Endothelial cell of umbilical vein (primary cell): ENCODE results near the gene TMC6. TPM values are rescaled to one million over a fixed set of nuclear protein-coding genes. Genes with fewer than 3 reads are reported as not detected.

ENCODE experiments used
- BruUV-seq: library from RNA; stranded (reverse); fragments of 400-500 nt; replicated peaks from 2 replicates; lab custom pipeline; 2021; lab: Mats Ljungman, UMichigan
- CTCF ChIA-PET: fragments of 300-600, 350-600 bp; sonication (Branson Sonifier 250); formaldehyde crosslinking; loops from one replicate; lab custom pipeline; 2021; ENCODE audit warnings: antibody characterized with exemption, inconsistent platforms; lab: Charles Lee
- POLR2A ChIA-PET: fragments of 300-600, 350-600 bp; sonication (Branson Sonifier 250); formaldehyde crosslinking; loops from one replicate; lab custom pipeline; 2021; ENCODE audit warnings: antibody characterized with exemption, inconsistent platforms; lab: Charles Lee
- DNase-seq: peaks from one replicate; pipeline ENCODE4 v3.0.0-alpha.2; 2011; ENCODE audit warnings: low read depth, low spot score
- FAIRE-seq: peaks from 2 replicates; lab custom pipeline; 2011; peaks lifted over from hg19 to GRCh38; lab: Jason Lieb, UNC
- H2AFZ ChIP-seq: 2 replicates; pipeline ENCODE4 v1.6.0; 2012; ENCODE audit warnings: low read depth, low read length, control low read depth, inconsistent platforms
- H3K27ac ChIP-seq: 2 replicates; pipeline ENCODE4 v1.5.1; 2011; ENCODE audit warnings: low read depth, mild to moderate bottlenecking, control low read depth, low read length, moderate library complexity; ENCODE audit not compliant: insufficient read depth
- H3K27me3 ChIP-seq, 2 experiments: 2 replicates each; pipeline versions ENCODE4 v1.6.0 to v1.6.1; 2011; ENCODE audit warnings: low read length in 2 of 2, mixed read lengths in 1 of 2; ENCODE audit not compliant: control insufficient read depth in 2 of 2, insufficient read depth in 2 of 2
- H3K36me3 ChIP-seq, 2 experiments: 2 replicates in 1 of 2; 3 replicates in 1 of 2; pipeline ENCODE4 v1.5.1; 2011; ENCODE audit warnings: low read length in 2 of 2, mild to moderate bottlenecking in 1 of 2, moderate library complexity in 1 of 2; ENCODE audit not compliant: control insufficient read depth in 2 of 2, insufficient read depth in 2 of 2; ENCODE audit errors: extremely low read depth in 1 of 2
- H3K4me1 ChIP-seq: 3 replicates; pipeline ENCODE4 v1.5.1; 2011; ENCODE audit warnings: mild to moderate bottlenecking, low read length; ENCODE audit not compliant: control insufficient read depth, insufficient read depth; ENCODE audit errors: extremely low read depth
- H3K4me2 ChIP-seq: 2 replicates; pipeline ENCODE4 v1.6.1; 2011; ENCODE audit warnings: low read length, control low read depth, mixed read lengths; ENCODE audit not compliant: insufficient read depth
- H3K4me3 ChIP-seq, 3 experiments: fragments of 200-600 bp in 1 of 3; sonication (generic), shearing (Covaris generic) in 1 of 3; replicated peaks in 1 of 3; 2 replicates each; pipeline ENCODE4 v1.5.1; 2011 to 2016; ENCODE audit warnings: control low read depth in 3 of 3, low read length in 3 of 3, mild to moderate bottlenecking in 2 of 3, inconsistent platforms in 1 of 3, low read depth in 1 of 3, moderate library complexity in 1 of 3; ENCODE audit not compliant: insufficient read depth in 1 of 3
- H3K79me2 ChIP-seq: 2 replicates; pipeline ENCODE4 v1.6.0; 2012; ENCODE audit warnings: low read length, inconsistent platforms; ENCODE audit not compliant: control insufficient read depth, insufficient read depth
- H3K9ac ChIP-seq: replicated peaks from 2 replicates; pipeline ENCODE3; 2011; ENCODE audit warnings: low read length, control low read depth; ENCODE audit not compliant: insufficient read depth; ENCODE audit errors: extremely low read depth
- H3K9me1 ChIP-seq: replicated peaks from 3 replicates; pipeline ENCODE4 v1.6.0; 2011; ENCODE audit warnings: mild to moderate bottlenecking, low read length; ENCODE audit not compliant: control insufficient read depth, insufficient read depth; ENCODE audit errors: extremely low read depth
- H3K9me3 ChIP-seq: replicated peaks from 2 replicates; pipeline ENCODE4 v1.5.1; 2012; ENCODE audit warnings: low read length, inconsistent platforms; ENCODE audit not compliant: control insufficient read depth, insufficient read depth
- H4K20me1 ChIP-seq: replicated peaks from 2 replicates; pipeline ENCODE3; 2011; ENCODE audit warnings: mild to moderate bottlenecking, low read length; ENCODE audit not compliant: control insufficient read depth, insufficient read depth; ENCODE audit errors: extremely low read depth
- CTCF ChIP-seq, 2 donors: IDR thresholded peaks; 1 replicate in 1 of 2; 2 replicates in 1 of 2; pipeline ENCODE4 v1.5.1; 2011; ENCODE audit warnings: low read length in 2 of 2, mild to moderate bottlenecking in 2 of 2, moderate library complexity in 2 of 2, control low read depth in 1 of 2, inconsistent platforms in 1 of 2, low read depth in 1 of 2; ENCODE audit not compliant: insufficient read depth in 1 of 2; ENCODE audit errors: extremely low read depth in 1 of 2
- FOS ChIP-seq: IDR thresholded peaks from 2 replicates; pipeline ENCODE4 v1.6.1; 2011; ENCODE audit warnings: mild to moderate bottlenecking, low read length, moderate library complexity, borderline replicate concordance; ENCODE audit not compliant: insufficient read depth
- MAX ChIP-seq: IDR thresholded peaks from 2 replicates; pipeline ENCODE4 v1.6.1; 2011; ENCODE audit not compliant: insufficient read depth, insufficient read length
- MYC ChIP-seq: IDR thresholded peaks from one replicate; pipeline ENCODE4 v1.6.1; 2011; ENCODE audit warnings: mild to moderate bottlenecking, low read depth, low read length
- POLR2A ChIP-seq: IDR thresholded peaks from 2 replicates; pipeline ENCODE4 v1.6.1; 2012; ENCODE audit warnings: low read depth, mild to moderate bottlenecking, control low read depth, low read length
- POLR2AphosphoS5 ChIP-seq: IDR thresholded peaks from 2 replicates; pipeline ENCODE4 v1.6.1; 2012; ENCODE audit warnings: low read depth, mild to moderate bottlenecking, control low read depth, low read length, moderate library complexity; ENCODE audit not compliant: insufficient read depth
- dilution Hi-C: fragments of 300-500 bp; cut with MboI; formaldehyde crosslinking; loops from one replicate; pipeline ENCODE4 v1.15.0; 2019; ENCODE audit warnings: low sequenced_read_pairs; ENCODE audit not compliant: extremely low pct_ligation_motif_present
- intact Hi-C: fragments of 100-400 bp; cut with micrococcal nuclease; formaldehyde crosslinking; loops from one replicate; pipeline ENCODE4 v1.10.0; 2022
- polyA plus RNA-seq, 4 experiments: library from polyadenylated mRNA; depleted of rRNA in 3 of 4; stranded (reverse) in 3 of 4; unstranded in 1 of 4; fragments of >200 nt; gene quantifications; 2 replicates each; pipeline versions ENCODE4 v1.2.1 to v1.2.3, GENCODE V29; 2011 to 2012; ENCODE audit warnings: missing spikeins in 1 of 4
- total RNA-seq: library from RNA; stranded (reverse); gene quantifications from 2 replicates; pipeline ENCODE4 v1.2.3, GENCODE V29; 2021

TMC6 gene
- total and polyA plus RNA-seq, 2 donors (not counting 3 experiments of a cell fraction or from before 2014, with no cell fraction given), result 23.2 to 72.4 TPM

- no peak overlapping the region for H3K9ac ChIP-seq
- H3K4me3 ChIP-seq, result no peak overlapping the region
- H3K9me3 ChIP-seq, result no peaks in the 10 kb centered on the region
- H3K36me3 ChIP-seq, result no peaks in the 10 kb centered on the region
- no peaks in the 10 kb centered on the region for H3K9me1 ChIP-seq
- no peaks in the 10 kb centered on the region for H3K79me2 ChIP-seq
- CTCF ChIA-PET, result no interaction called here
- H3K4me2 ChIP-seq, result no peak overlapping the region
- no peaks in the 10 kb centered on the region for H3K27me3 ChIP-seq
- H3K27ac ChIP-seq, result no peak overlapping the region
- H3K4me1 ChIP-seq, result peaks cover 6% of the 10 kb centered on the region
- dilution Hi-C loops (no loop called here), intact Hi-C loops (no loop called here)
- POLR2A ChIA-PET, result no interaction called here
- BruUV-seq, result no TSS peak
- H2AFZ ChIP-seq, result no peak overlapping the region
- no peak for FAIRE-seq
- no peaks in the 10 kb centered on the region for H4K20me1 ChIP-seq
- TF ChIP-seq MAX (no peak), CTCF (IDR thresholded peaks at IDR 0.05; ENCODE audit: extremely low read depth in 1 of 2, insufficient read depth in 1 of 2, low read depth in 1 of 2, low read length in 2 of 2) (no peak), MYC (no peak), POLR2A (no peak), POLR2AphosphoS5 (no peak), FOS (no peak)
- no peak for DNase-seq
These were observed 26.6 kb upstream of the TMC6 start for GRCh38 chr17:78154903-78155811.
